K562 (cell line): ENCODE measurements around the gene WNT6.

Experiments
- RFX1 ChIP-seq: fragments of 450-650 bp; IDR thresholded peaks from 2 replicates; pipeline ENCODE4 v1.6.1; 2016; ENCODE audit warnings: mild to moderate bottlenecking, moderate library complexity
- TF ChIP-seq, protein P1 (sequence below), 3 experiments: IDR thresholded peaks in 2 of 3; conservative IDR thresholded peaks in 1 of 3; 2 replicates each; pipeline ENCODE4 v1.5.1; 2011 to 2012; ENCODE audit warnings: low read length in 3 of 3, mild to moderate bottlenecking in 3 of 3, control low read depth in 2 of 3, improper control_type of control experiment in 1 of 3, inconsistent platforms in 1 of 3, low read depth in 1 of 3, mixed read lengths in 1 of 3, moderate library complexity in 1 of 3; ENCODE audit not compliant: insufficient read depth in 2 of 3

GRCh38 chr2:218832520-218832919 lies 27.1 kb upstream of the WNT6 start:
- TF ChIP-seq, protein P1, sequence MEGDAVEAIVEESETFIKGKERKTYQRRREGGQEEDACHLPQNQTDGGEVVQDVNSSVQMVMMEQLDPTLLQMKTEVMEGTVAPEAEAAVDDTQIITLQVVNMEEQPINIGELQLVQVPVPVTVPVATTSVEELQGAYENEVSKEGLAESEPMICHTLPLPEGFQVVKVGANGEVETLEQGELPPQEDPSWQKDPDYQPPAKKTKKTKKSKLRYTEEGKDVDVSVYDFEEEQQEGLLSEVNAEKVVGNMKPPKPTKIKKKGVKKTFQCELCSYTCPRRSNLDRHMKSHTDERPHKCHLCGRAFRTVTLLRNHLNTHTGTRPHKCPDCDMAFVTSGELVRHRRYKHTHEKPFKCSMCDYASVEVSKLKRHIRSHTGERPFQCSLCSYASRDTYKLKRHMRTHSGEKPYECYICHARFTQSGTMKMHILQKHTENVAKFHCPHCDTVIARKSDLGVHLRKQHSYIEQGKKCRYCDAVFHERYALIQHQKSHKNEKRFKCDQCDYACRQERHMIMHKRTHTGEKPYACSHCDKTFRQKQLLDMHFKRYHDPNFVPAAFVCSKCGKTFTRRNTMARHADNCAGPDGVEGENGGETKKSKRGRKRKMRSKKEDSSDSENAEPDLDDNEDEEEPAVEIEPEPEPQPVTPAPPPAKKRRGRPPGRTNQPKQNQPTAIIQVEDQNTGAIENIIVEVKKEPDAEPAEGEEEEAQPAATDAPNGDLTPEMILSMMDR (IDR thresholded peaks at IDR 0.05 in 2 of 3, conservative IDR thresholded peaks at IDR 0.05 in 1 of 3; ENCODE audit: insufficient read depth in 2 of 3, low read depth in 1 of 3, low read length in 3 of 3): no peak
- TF ChIP-seq RFX1: no peak
